B cell (primary cell): Measurements from ENCODE around the gene EXD3. TPM values are rescaled to one million over a fixed set of nuclear protein-coding genes. Genes with fewer than 3 reads are reported as not detected.

ENCODE experiments used
- ATAC-seq: fragments of 200-7000 bp; cut with Tn5 transposase; one replicate; pipeline ENCODE4 v1.10.0; 2021; ENCODE audit warnings: low read depth, mild to moderate bottlenecking, moderate number of reproducible peaks, moderate library complexity
- CTCF ChIA-PET: fragments of 350-600 bp; sonication (Branson Sonifier 250); formaldehyde crosslinking; loops from one replicate; lab custom pipeline; 2021; ENCODE audit warnings: antibody characterized with exemption, inconsistent platforms; lab: Charles Lee
- POLR2A ChIA-PET: fragments of 350-600 bp; sonication (Branson Sonifier 250); formaldehyde crosslinking; loops from one replicate; lab custom pipeline; 2021; ENCODE audit warnings: antibody characterized with exemption; lab: Charles Lee
- DNase-seq: peaks from one replicate; pipeline ENCODE4 v3.0.0; 2013
- H2AFZ ChIP-seq: 2 replicates; pipeline ENCODE4 v1.6.1; 2012; ENCODE audit warnings: mild to moderate bottlenecking, low read depth, low read length; ENCODE audit not compliant: insufficient read depth, poor library complexity, severe bottlenecking
- H3K27ac ChIP-seq, 2 donors: 1 replicate in 1 of 2; 2 replicates in 1 of 2; pipeline ENCODE4 v1.5.1; 2012 to 2013; ENCODE audit warnings: low read length in 2 of 2, mild to moderate bottlenecking in 2 of 2, moderate library complexity in 1 of 2
- H3K27me3 ChIP-seq, 4 experiments: fragments of 200-600 bp in 1 of 4; sonication (generic) in 1 of 4; replicated peaks in 1 of 4; 1 replicate in 2 of 4; 2 replicates in 2 of 4; pipeline versions ENCODE4 v1.6.1 to v1.7.0; 2013 to 2016; ENCODE audit warnings: low read length in 3 of 4, mild to moderate bottlenecking in 2 of 4, mixed read lengths in 1 of 4, moderate library complexity in 1 of 4; ENCODE audit not compliant: insufficient read depth in 4 of 4, control insufficient read depth in 3 of 4; ENCODE audit errors: control extremely low read depth in 1 of 4
- H3K36me3 ChIP-seq, 2 experiments: replicated peaks in 1 of 2; 1 replicate in 1 of 2; 2 replicates in 1 of 2; pipeline versions ENCODE4 v1.6.1 to v1.7.1; 2013; ENCODE audit warnings: low read length in 1 of 2; ENCODE audit not compliant: insufficient read depth in 2 of 2, control insufficient read depth in 1 of 2; ENCODE audit errors: control extremely low read depth in 1 of 2, extremely low read depth in 1 of 2
- H3K4me1 ChIP-seq, 2 donors: fragments of 200-600 bp in 1 of 2; sonication (generic) in 1 of 2; 1 replicate in 1 of 2; 2 replicates in 1 of 2; pipeline versions ENCODE4 v1.5.1 to v1.6.1; 2013 to 2017; ENCODE audit warnings: low read length in 2 of 2; ENCODE audit not compliant: control insufficient read depth in 2 of 2, insufficient read depth in 2 of 2
- H3K4me2 ChIP-seq: replicated peaks from 2 replicates; pipeline ENCODE3; 2012; ENCODE audit warnings: mild to moderate bottlenecking, low read depth, low read length; ENCODE audit not compliant: poor library complexity, severe bottlenecking
- H3K4me3 ChIP-seq, 5 experiments: fragments of 200-600 bp in 1 of 5; sonication (generic) in 1 of 5; 1 replicate in 3 of 5; 2 replicates in 2 of 5; pipeline versions ENCODE4 v1.5.1 to v1.7.0; 2011 to 2016; ENCODE audit warnings: low read length in 4 of 5, mild to moderate bottlenecking in 4 of 5, low read depth in 2 of 5, control low read depth in 1 of 5, moderate library complexity in 1 of 5; ENCODE audit not compliant: insufficient read depth in 1 of 5; ENCODE audit errors: control extremely low read depth in 1 of 5, extremely low read depth in 1 of 5
- H3K79me2 ChIP-seq: fragments of 200-600 bp; sonication (generic); one replicate; pipeline ENCODE4 v1.6.0; 2016; ENCODE audit warnings: low read length; ENCODE audit not compliant: control insufficient read depth, insufficient read depth
- H3K9ac ChIP-seq: fragments of 200-600 bp; sonication (generic); 2 replicates; pipeline ENCODE4 v1.6.1; 2017; ENCODE audit warnings: mild to moderate bottlenecking, low read length, moderate library complexity
- H3K9me3 ChIP-seq, 3 donors: one replicate each; pipeline versions ENCODE4 v1.6.1 to v1.7.1; 2013; ENCODE audit warnings: low read length in 2 of 3; ENCODE audit not compliant: control insufficient read depth in 2 of 3, insufficient read depth in 1 of 3; ENCODE audit errors: control extremely low read depth in 1 of 3
- H4K20me1 ChIP-seq: 2 replicates; pipeline ENCODE4 v1.6.0; 2012; ENCODE audit warnings: mild to moderate bottlenecking, low read length; ENCODE audit not compliant: insufficient read depth, control insufficient read depth, poor library complexity, severe bottlenecking
- H3K27ac Mint-ChIP-seq: one replicate; pipeline ENCODE4 v1.8.0; 2021; ENCODE audit warnings: mixed read lengths
- H3K27me3 Mint-ChIP-seq: one replicate; pipeline ENCODE4 v1.8.0; 2021; ENCODE audit warnings: mixed read lengths
- H3K4me1 Mint-ChIP-seq: one replicate; pipeline ENCODE4 v1.8.0; 2021; ENCODE audit warnings: mixed read lengths
- H3K4me3 Mint-ChIP-seq: one replicate; pipeline ENCODE4 v1.8.0; 2021; ENCODE audit warnings: mixed read lengths
- H3K9me3 Mint-ChIP-seq: one replicate; pipeline ENCODE4 v1.8.0; 2022; ENCODE audit warnings: mixed read lengths; ENCODE audit not compliant: insufficient read depth
- EZH2 ChIP-seq: IDR thresholded peaks from 2 replicates; pipeline ENCODE4 v1.6.1; 2012; ENCODE audit warnings: borderline replicate concordance, low read depth, mild to moderate bottlenecking, moderate library complexity, low read length; ENCODE audit not compliant: insufficient read depth, poor library complexity, severe bottlenecking
- WGBS: methylation state at CpG from one replicate; pipeline ENCODE4 v1.1.5; 2013; ENCODE audit warnings: missing lambda C conversion rate; ENCODE audit not compliant: insufficient coverage; 5-methylcytosine and 5-hydroxymethylcytosine counted together
- intact Hi-C: fragments of 100-400 bp; cut with micrococcal nuclease; formaldehyde crosslinking; loops from one replicate; pipeline ENCODE4 v1.10.0; 2022
- polyA plus RNA-seq: library from polyadenylated mRNA; depleted of rRNA; stranded (reverse); fragments of >200 nt; gene quantifications from 2 replicates; pipeline ENCODE4 v1.2.3, GENCODE V29; 2012
- total RNA-seq, 2 donors: library from RNA; stranded (reverse); fragments of 120-200 nt in 1 of 2; gene quantifications; 1 replicate in 1 of 2; 2 replicates in 1 of 2; pipeline versions ENCODE4 v1.2.3 to v1.2.4, GENCODE V29; 2013 to 2022
- TF ChIP-seq, protein P1 (sequence below): fragments of 200-600 bp; IDR thresholded peaks from one replicate; pipeline ENCODE4 v1.8.0; 2022; ENCODE audit warnings: antibody characterized with exemption, mild to moderate bottlenecking

Gene EXD3
- total and polyA plus RNA-seq, 2 donors (not counting 1 experiment from before 2014, with no cell fraction given) = 22.5 to 23.7 TPM

- no peak overlapping the region for H2AFZ ChIP-seq
- no peaks in the 10 kb centered on the region for H4K20me1 ChIP-seq
- ATAC-seq = no peak
- H3K9me3 Mint-ChIP-seq = peaks cover 4% of the 10 kb centered on the region
- 97% methylated on average over 42 of the region's 43 CpGs for WGBS
- TF ChIP-seq, protein P1, sequence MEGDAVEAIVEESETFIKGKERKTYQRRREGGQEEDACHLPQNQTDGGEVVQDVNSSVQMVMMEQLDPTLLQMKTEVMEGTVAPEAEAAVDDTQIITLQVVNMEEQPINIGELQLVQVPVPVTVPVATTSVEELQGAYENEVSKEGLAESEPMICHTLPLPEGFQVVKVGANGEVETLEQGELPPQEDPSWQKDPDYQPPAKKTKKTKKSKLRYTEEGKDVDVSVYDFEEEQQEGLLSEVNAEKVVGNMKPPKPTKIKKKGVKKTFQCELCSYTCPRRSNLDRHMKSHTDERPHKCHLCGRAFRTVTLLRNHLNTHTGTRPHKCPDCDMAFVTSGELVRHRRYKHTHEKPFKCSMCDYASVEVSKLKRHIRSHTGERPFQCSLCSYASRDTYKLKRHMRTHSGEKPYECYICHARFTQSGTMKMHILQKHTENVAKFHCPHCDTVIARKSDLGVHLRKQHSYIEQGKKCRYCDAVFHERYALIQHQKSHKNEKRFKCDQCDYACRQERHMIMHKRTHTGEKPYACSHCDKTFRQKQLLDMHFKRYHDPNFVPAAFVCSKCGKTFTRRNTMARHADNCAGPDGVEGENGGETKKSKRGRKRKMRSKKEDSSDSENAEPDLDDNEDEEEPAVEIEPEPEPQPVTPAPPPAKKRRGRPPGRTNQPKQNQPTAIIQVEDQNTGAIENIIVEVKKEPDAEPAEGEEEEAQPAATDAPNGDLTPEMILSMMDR = no peak
- TF ChIP-seq EZH2 = no peak
- intact Hi-C loops = no loop called here
- no peak overlapping the region for H3K27ac ChIP-seq
- POLR2A ChIA-PET = no interaction called here
- no peaks in the 10 kb centered on the region for H3K27me3 ChIP-seq
- H3K36me3 ChIP-seq = no peaks in the 10 kb centered on the region
- H3K9ac ChIP-seq = no peak overlapping the region
- H3K27ac Mint-ChIP-seq = no peak overlapping the region
- no peaks in the 10 kb centered on the region for H3K4me1 ChIP-seq
- H3K79me2 ChIP-seq = no peaks in the 10 kb centered on the region
- DNase-seq = no peak
- H3K4me3 Mint-ChIP-seq = no peak overlapping the region
- CTCF ChIA-PET = no interaction called here
- H3K27me3 Mint-ChIP-seq = no peaks in the 10 kb centered on the region
- no peaks in the 10 kb centered on the region for H3K4me1 Mint-ChIP-seq
- no peak overlapping the region for H3K4me2 ChIP-seq
- no peak overlapping the region for H3K4me3 ChIP-seq
- peaks cover 0 to 45% (median 7%) of the 10 kb centered on the region in 3 donors for H3K9me3 ChIP-seq
Measured at GRCh38 chr9:137353223-137354152, 69.5 kb downstream of the EXD3 start.
